Measurements from ENCODE around the gene ANP32E. TPM values are rescaled to one million over a fixed set of nuclear protein-coding genes. Genes with fewer than 3 reads are reported as not detected.
A peak's percentile ranks its signal among the peaks of the same experiment; 100 is the strongest.
"Not testable (repeated sequence)": the region's sequence is repeated elsewhere in the genome, so short reads cannot be mapped to it uniquely, and the experiment has no call there.

ANP32E gene
- total RNA-seq, 1 donor: 13.8 TPM

- Histone ChIP-seq H3K27ac (ENCODE audit: low read depth, low read length) (peak overlapping the region; percentile 87), H3K36me3 (ENCODE audit: insufficient read depth, low read length) (no peaks in the 10 kb centered on the region), H3K79me2 (ENCODE audit: insufficient read depth, low read length) (no peaks in the 10 kb centered on the region), H3K4me1 (ENCODE audit: insufficient read depth, low read length) (peaks cover 25% of the 10 kb centered on the region), H4K20me1 (ENCODE audit: insufficient read depth, low read length) (no peaks in the 10 kb centered on the region), H3K9me3 (ENCODE audit: low read depth, low read length) (no peaks in the 10 kb centered on the region), H3K4me2 (ENCODE audit: insufficient read depth, low read length) (peak overlapping the region; percentile 91), H3K27me3 (ENCODE audit: insufficient read depth, low read length) (no peaks in the 10 kb centered on the region), H2AFZ (ENCODE audit: low read length) (peak overlapping the region; percentile 70), H3K4me3 (ENCODE audit: insufficient read depth, low read length) (no peak overlapping the region)
- no peak for DNase-seq (ENCODE audit: insufficient read length, low spot score, missing footprints)
- no peak for TF ChIP-seq CTCF (IDR thresholded peaks at IDR 0.05; ENCODE audit: extremely low read depth, low read depth, low read length)
Observed at GRCh38 chr1:150187560-150187931, 48.4 kb downstream of the ANP32E start.

- H3K27ac ChIP-seq (ENCODE audit: low read depth, low read length): peak overlapping the region; percentile 87
- H3K79me2 ChIP-seq (ENCODE audit: insufficient read depth, low read length): no peaks in the 10 kb centered on the region
- H3K27me3 ChIP-seq (ENCODE audit: insufficient read depth, low read length): no peaks in the 10 kb centered on the region
- no peaks in the 10 kb centered on the region for H3K36me3 ChIP-seq (ENCODE audit: insufficient read depth, low read length)
- H2AFZ ChIP-seq (ENCODE audit: low read length): peak overlapping the region; percentile 87
- peak overlapping the region; percentile 60 for H3K4me3 ChIP-seq (ENCODE audit: insufficient read depth, low read length)
- H3K4me1 ChIP-seq (ENCODE audit: insufficient read depth, low read length): peaks cover 19% of the 10 kb centered on the region
- no peaks in the 10 kb centered on the region for H4K20me1 ChIP-seq (ENCODE audit: insufficient read depth, low read length)
- TF ChIP-seq CTCF (IDR thresholded peaks at IDR 0.05; ENCODE audit: extremely low read depth, low read depth, low read length): peak; percentile 58
- DNase-seq (ENCODE audit: insufficient read length, low spot score, missing footprints): no peak
- H3K9me3 ChIP-seq (ENCODE audit: low read depth, low read length): no peaks in the 10 kb centered on the region
- H3K4me2 ChIP-seq (ENCODE audit: insufficient read depth, low read length): peak overlapping the region; percentile 91
Observed at GRCh38 chr1:150186789-150187559, 48.9 kb downstream of the ANP32E start.

DNA sequence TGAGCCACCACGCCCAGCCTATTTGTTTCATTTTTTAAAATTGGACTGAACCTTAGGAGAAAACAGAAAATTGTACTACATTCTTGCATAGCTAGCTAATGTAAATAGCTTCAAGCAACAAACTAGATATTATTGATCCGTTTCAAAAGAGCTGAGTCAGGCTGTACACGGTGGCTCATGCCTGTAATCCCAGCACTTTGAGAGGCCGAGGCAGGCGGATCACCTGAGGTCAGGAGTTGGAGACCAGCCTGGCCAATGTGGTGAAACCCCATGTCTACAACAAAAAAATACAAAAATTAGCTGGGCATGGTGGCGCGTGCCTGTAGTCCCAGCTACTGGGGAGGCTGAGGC is 49.5 kb downstream of the ANP32E start:
- not testable (repeated sequence) for DNase-seq (ENCODE audit: insufficient read length, low spot score, missing footprints); H3K27me3 ChIP-seq (ENCODE audit: insufficient read depth, low read length); H3K9me3 ChIP-seq (ENCODE audit: low read depth, low read length); H3K4me3 ChIP-seq (ENCODE audit: insufficient read depth, low read length); H3K4me2 ChIP-seq (ENCODE audit: insufficient read depth, low read length); H3K36me3 ChIP-seq (ENCODE audit: insufficient read depth, low read length); H2AFZ ChIP-seq (ENCODE audit: low read length); H3K79me2 ChIP-seq (ENCODE audit: insufficient read depth, low read length); H4K20me1 ChIP-seq (ENCODE audit: insufficient read depth, low read length)
- Histone ChIP-seq H3K27ac (ENCODE audit: low read depth, low read length) (peak overlapping the region; percentile 87), H3K4me1 (ENCODE audit: insufficient read depth, low read length) (peaks cover 16% of the 10 kb centered on the region)

DNA sequence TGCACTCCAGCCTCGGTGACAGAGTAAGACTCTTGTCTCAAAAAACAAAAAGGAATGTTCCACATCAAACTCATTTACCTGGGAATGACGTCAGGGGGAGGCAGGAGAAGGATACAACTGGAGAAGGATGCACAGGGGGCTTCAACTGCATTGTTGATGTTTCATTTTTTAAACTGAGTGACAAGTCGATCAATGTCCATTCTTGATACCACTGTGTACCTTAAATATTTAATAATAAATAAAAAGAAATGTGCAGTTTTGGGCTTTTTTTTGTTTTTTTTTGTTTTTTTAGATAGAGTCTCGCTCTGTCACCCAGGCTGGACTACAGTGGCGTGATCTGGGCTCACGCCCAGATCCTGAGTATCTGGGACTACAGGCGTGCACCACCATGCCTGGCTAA is 50.4 kb downstream of the ANP32E start:
- Histone ChIP-seq H3K4me3 (ENCODE audit: insufficient read depth, low read length) (no peak overlapping the region), H3K9me3 (ENCODE audit: low read depth, low read length) (no peaks in the 10 kb centered on the region), H3K4me1 (ENCODE audit: insufficient read depth, low read length) (peaks cover 16% of the 10 kb centered on the region), H2AFZ (ENCODE audit: low read length) (no peak overlapping the region), H3K27me3 (ENCODE audit: insufficient read depth, low read length) (no peaks in the 10 kb centered on the region), H3K36me3 (ENCODE audit: insufficient read depth, low read length) (no peaks in the 10 kb centered on the region), H3K4me2 (ENCODE audit: insufficient read depth, low read length) (no peak overlapping the region), H3K27ac (ENCODE audit: low read depth, low read length) (no peak overlapping the region), H4K20me1 (ENCODE audit: insufficient read depth, low read length) (no peaks in the 10 kb centered on the region), H3K79me2 (ENCODE audit: insufficient read depth, low read length) (no peaks in the 10 kb centered on the region)
- TF ChIP-seq CTCF (IDR thresholded peaks at IDR 0.05; ENCODE audit: extremely low read depth, low read depth, low read length): no peak
- DNase-seq (ENCODE audit: insufficient read length, low spot score, missing footprints): no peak

Data from osteoblast (primary cell).